ENCODE measurements around the gene UPK2. TPM values are rescaled to one million over a fixed set of nuclear protein-coding genes. Genes with fewer than 3 reads are reported as not detected.

UPK2 gene
- not detected in 2 replicates for total RNA-seq (2014; rRNA removed; shearing (Covaris generic))

- peak; percentile 61 for DNase-seq (ENCODE audit: low spot score)
These were observed at the start of gene UPK2 for GRCh38 chr11:118956094-118956846. UPK2 (plus strand) TSS chr11:118956298; CDS start chr11:118956351, 53 bp downstream.

- DNase-seq (ENCODE audit: low spot score), result peak; percentile 55
These were observed 48.8 kb upstream of the UPK2 start for GRCh38 chr11:118907051-118908042.

GRCh38 chr11:118908264-118908663 is 47.8 kb upstream of the UPK2 start:
- no peak for DNase-seq (ENCODE audit: low spot score)

- DNase-seq (ENCODE audit: low spot score), result peak; percentile 81
These were observed 47.0 kb upstream of the UPK2 start for GRCh38 chr11:118908901-118909618.

- no peak for DNase-seq (ENCODE audit: low spot score)
These were observed 46.3 kb upstream of the UPK2 start for GRCh38 chr11:118909619-118910308.

- peak; percentile 64 for DNase-seq (ENCODE audit: low spot score)
These were observed 45.6 kb upstream of the UPK2 start for GRCh38 chr11:118910309-118911112.

GRCh38 chr11:118911113-118911879 is 44.8 kb upstream of the UPK2 start:
- peak; percentile 48 for DNase-seq (ENCODE audit: low spot score)

GRCh38 chr11:118911880-118912741 is 44.0 kb upstream of the UPK2 start:
- DNase-seq (ENCODE audit: low spot score), result peak; percentile 86

- DNase-seq (ENCODE audit: low spot score), result peak; percentile 58
These were observed 43.2 kb upstream of the UPK2 start for GRCh38 chr11:118912742-118913410.

GRCh38 chr11:118913411-118914125 is 42.5 kb upstream of the UPK2 start:
- peak; percentile 33 for DNase-seq (ENCODE audit: low spot score)

- peak; percentile 50 for DNase-seq (ENCODE audit: low spot score)
These were observed 41.8 kb upstream of the UPK2 start for GRCh38 chr11:118914178-118914918.

- no peak for DNase-seq (ENCODE audit: low spot score)
These were observed 41.1 kb upstream of the UPK2 start for GRCh38 chr11:118914987-118915386.

- DNase-seq (ENCODE audit: low spot score), result no peak
These were observed 40.7 kb upstream of the UPK2 start for GRCh38 chr11:118915396-118915795.

GRCh38 chr11:118915941-118916841 is 39.9 kb upstream of the UPK2 start:
- no peak for DNase-seq (ENCODE audit: low spot score)

GRCh38 chr11:118916842-118917388 is 39.2 kb upstream of the UPK2 start:
- DNase-seq (ENCODE audit: low spot score), result peak; percentile 30
